Activated CD8-positive, alpha-beta T cell treated with anti-CD3 and anti-CD28 coated beads for 36 hours (primary cell): Measurements from ENCODE around the gene CNPPD1. TPM values are rescaled to one million over a fixed set of nuclear protein-coding genes. Genes with fewer than 3 reads are reported as not detected.

Source experiments
- ATAC-seq: fragments of 200-7000 bp; cut with Tn5 transposase; one replicate; pipeline ENCODE4 v1.10.0; 2021; ENCODE audit warnings: mild to moderate bottlenecking, moderate library complexity
- CTCF ChIA-PET: fragments of 350-600 bp; sonication (Branson Sonifier 250); formaldehyde crosslinking; loops from one replicate; lab custom pipeline; 2021; ENCODE audit warnings: antibody characterized with exemption; lab: Charles Lee
- POLR2A ChIA-PET: fragments of 350-600 bp; sonication (Branson Sonifier 250); formaldehyde crosslinking; loops from one replicate; lab custom pipeline; 2021; ENCODE audit warnings: antibody characterized with exemption; lab: Charles Lee
- DNase-seq: peaks from one replicate; pipeline ENCODE4 v3.0.0-alpha.2; 2020
- H3K27ac Mint-ChIP-seq: one replicate; pipeline ENCODE4 v1.8.0; 2021; ENCODE audit warnings: mild to moderate bottlenecking, mixed read lengths
- H3K27me3 Mint-ChIP-seq: one replicate; pipeline ENCODE4 v1.8.0; 2021; ENCODE audit warnings: mixed read lengths
- H3K36me3 Mint-ChIP-seq: one replicate; pipeline ENCODE4 v1.8.0; 2021; ENCODE audit warnings: low read depth, mixed read lengths
- H3K4me1 Mint-ChIP-seq: one replicate; pipeline ENCODE4 v1.8.0; 2021; ENCODE audit warnings: low read depth, mixed read lengths
- H3K4me3 Mint-ChIP-seq: one replicate; pipeline ENCODE4 v1.8.0; 2021; ENCODE audit warnings: mild to moderate bottlenecking, moderate library complexity, mixed read lengths
- H3K9me3 Mint-ChIP-seq: one replicate; pipeline ENCODE4 v1.8.0; 2021; ENCODE audit warnings: mixed read lengths
- intact Hi-C: fragments of 100-400 bp; cut with micrococcal nuclease; formaldehyde crosslinking; loops from one replicate; pipeline ENCODE4 v1.10.0; 2022
- total RNA-seq, 2 experiments: library from RNA; stranded (reverse); gene quantifications; one replicate each; pipeline ENCODE4 v1.2.3, GENCODE V29; 2021
- TF ChIP-seq, protein P1 (sequence below): fragments of 200-600 bp; IDR thresholded peaks from one replicate; pipeline ENCODE4 v1.8.0; 2022; ENCODE audit warnings: antibody characterized with exemption, mild to moderate bottlenecking

The CNPPD1 gene
- total RNA-seq, 2 experiments from 2014 or later, result 38.6 to 38.7 TPM

DNA sequence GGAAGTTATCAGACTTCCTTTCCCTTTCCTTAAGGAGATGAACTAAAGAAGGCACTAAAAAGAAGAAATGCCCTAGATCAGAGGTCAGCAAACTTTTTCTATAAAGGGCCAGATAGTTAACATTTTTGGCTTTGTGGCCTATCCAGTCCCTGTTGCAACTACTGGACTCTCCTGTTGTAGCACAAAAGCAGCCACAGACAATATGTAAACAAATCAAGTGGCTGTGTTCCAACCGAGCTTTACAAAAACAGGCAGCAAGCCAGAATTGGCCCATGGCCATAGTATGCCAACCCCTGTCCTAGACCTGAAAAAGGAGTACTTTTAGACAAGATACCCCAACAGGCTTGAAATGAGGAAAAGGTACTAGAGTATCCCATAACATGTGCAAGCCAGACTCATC lies 27.1 kb downstream of the CNPPD1 start:
- peaks cover 20% of the 10 kb centered on the region for H3K36me3 Mint-ChIP-seq
- H3K9me3 Mint-ChIP-seq, result no peaks in the 10 kb centered on the region
- no peak for DNase-seq
- ChIA-PET CTCF (interaction anchor here (0.7 to 2.4 kb wide), 4 partner anchors 28 to 170 kb away, joined by 3 to 9 read pairs (median 3); no protein-coding TSS in a partner anchor), POLR2A (interaction anchor here (1.6 kb wide), 1 partner anchor 105 kb away, joined by 3 read pairs; no protein-coding TSS in a partner anchor)
- intact Hi-C loops, result no loop called here
- H3K4me1 Mint-ChIP-seq, result no peaks in the 10 kb centered on the region
- no peaks in the 10 kb centered on the region for H3K27me3 Mint-ChIP-seq
- no peak overlapping the region for H3K27ac Mint-ChIP-seq
- ATAC-seq, result no peak
- H3K4me3 Mint-ChIP-seq, result no peak overlapping the region
- TF ChIP-seq, protein P1, sequence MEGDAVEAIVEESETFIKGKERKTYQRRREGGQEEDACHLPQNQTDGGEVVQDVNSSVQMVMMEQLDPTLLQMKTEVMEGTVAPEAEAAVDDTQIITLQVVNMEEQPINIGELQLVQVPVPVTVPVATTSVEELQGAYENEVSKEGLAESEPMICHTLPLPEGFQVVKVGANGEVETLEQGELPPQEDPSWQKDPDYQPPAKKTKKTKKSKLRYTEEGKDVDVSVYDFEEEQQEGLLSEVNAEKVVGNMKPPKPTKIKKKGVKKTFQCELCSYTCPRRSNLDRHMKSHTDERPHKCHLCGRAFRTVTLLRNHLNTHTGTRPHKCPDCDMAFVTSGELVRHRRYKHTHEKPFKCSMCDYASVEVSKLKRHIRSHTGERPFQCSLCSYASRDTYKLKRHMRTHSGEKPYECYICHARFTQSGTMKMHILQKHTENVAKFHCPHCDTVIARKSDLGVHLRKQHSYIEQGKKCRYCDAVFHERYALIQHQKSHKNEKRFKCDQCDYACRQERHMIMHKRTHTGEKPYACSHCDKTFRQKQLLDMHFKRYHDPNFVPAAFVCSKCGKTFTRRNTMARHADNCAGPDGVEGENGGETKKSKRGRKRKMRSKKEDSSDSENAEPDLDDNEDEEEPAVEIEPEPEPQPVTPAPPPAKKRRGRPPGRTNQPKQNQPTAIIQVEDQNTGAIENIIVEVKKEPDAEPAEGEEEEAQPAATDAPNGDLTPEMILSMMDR, result no peak

DNA sequence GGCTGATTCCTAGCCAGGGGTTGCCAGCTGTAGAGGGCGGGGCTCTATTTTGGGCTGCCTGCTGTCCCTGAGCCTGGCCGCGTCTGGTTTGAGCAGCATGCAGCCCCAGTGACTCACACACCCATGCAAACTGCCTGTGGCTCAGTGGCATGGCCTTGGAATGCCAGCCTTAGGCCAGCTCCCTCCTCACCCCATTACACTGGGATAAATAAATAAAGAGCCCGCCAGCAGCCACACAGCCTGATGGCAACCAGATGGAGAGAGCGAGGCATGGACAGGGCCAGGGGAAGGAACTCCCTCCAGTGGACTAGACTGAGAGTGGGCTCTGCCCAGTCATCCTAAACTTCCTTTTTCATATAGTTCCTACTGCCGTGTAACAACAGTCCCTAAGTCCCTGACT lies 34.4 kb downstream of the CNPPD1 start:
- no peak for DNase-seq
- intact Hi-C loops, result no loop called here
- no peaks in the 10 kb centered on the region for H3K27me3 Mint-ChIP-seq
- H3K4me3 Mint-ChIP-seq, result no peak overlapping the region
- peaks cover 43% of the 10 kb centered on the region for H3K36me3 Mint-ChIP-seq
- ATAC-seq, result no peak
- no peaks in the 10 kb centered on the region for H3K4me1 Mint-ChIP-seq
- ChIA-PET CTCF (interaction anchor here (0.6 to 4.9 kb wide), 8 partner anchors 9 to 147 kb away, joined by 3 to 25 read pairs (median 4); no protein-coding TSS in a partner anchor), POLR2A (no interaction called here)
- H3K9me3 Mint-ChIP-seq, result no peaks in the 10 kb centered on the region
- no peak overlapping the region for H3K27ac Mint-ChIP-seq
- TF ChIP-seq, protein P1, result no peak

DNA sequence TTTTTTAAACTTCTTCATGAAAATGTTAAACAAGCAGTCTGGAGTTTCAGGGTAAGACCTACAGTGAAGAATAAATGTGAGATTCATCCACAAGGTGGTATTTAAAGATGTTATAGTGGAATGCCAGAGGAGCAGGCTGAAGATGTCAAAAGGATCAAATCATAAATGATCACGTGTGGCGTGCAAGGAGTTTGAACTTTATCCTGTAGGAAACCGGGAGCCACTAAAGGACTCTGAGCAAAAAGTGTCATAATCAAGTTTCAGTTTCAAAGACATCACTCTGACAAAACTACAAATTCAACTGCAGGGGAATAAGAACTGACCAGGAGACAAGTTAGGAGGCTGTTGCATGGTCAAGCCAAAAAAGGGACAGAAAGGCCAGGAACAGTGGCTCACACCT lies 36.0 kb downstream of the CNPPD1 start:
- Mint-ChIP-seq H3K4me1 (no peaks in the 10 kb centered on the region), H3K36me3 (peaks cover 37% of the 10 kb centered on the region), H3K27ac (no peak overlapping the region), H3K27me3 (no peaks in the 10 kb centered on the region), H3K4me3 (no peak overlapping the region), H3K9me3 (no peaks in the 10 kb centered on the region)
- TF ChIP-seq, protein P1, result no peak
- no peak for ATAC-seq
- POLR2A ChIA-PET, result no interaction called here
- intact Hi-C loops, result no loop called here
- no peak for DNase-seq
- CTCF ChIA-PET, result interaction anchor here (1.4 to 2.0 kb wide), 2 partner anchors 21 to 111 kb away, joined by 4 to 5 read pairs; no protein-coding TSS in a partner anchor

DNA sequence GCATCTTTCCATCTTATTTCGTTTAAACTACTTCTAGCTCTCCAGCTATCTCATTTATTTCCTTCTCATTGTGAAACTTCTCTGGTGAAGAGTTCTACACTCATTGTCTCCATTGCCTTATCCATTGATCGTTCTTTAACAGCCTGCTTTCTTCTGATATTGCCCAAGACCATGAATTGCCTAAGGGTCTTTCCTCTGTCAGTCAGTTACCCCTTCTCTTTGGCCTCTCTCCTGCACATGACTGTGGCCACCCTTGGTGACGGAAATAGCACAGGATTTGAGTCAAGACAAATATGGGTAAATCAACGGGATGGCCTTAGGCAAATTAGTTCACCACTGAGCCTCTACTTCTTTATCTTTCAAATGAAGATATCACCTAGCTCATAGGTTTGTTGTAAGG lies 42.7 kb downstream of the CNPPD1 start:
- no peak overlapping the region for H3K27ac Mint-ChIP-seq
- H3K4me1 Mint-ChIP-seq, result peaks cover 10% of the 10 kb centered on the region
- TF ChIP-seq, protein P1, result no peak

DNA sequence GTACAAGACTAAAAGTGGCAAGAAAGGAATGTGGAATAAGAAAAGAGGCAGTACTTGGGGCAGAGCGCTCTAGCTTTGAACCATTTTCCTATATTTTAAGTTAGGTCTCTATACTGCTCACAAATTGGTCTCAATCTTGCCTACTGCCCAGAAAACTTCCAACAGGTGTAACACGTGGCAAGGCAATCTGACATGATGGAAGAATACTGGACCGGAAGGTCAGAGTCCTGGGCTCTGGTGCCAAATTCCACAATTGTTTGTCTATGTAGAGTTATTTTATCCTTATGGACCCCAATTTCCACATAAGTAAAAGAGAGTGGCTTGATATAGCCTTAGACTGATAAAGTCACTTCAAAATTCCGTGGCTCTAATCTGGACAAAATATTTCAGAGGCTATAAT lies 45.0 kb downstream of the CNPPD1 start:
- intact Hi-C loops, result no loop called here
- H3K4me3 Mint-ChIP-seq, result no peak overlapping the region
- H3K27ac Mint-ChIP-seq, result no peak overlapping the region
- ChIA-PET CTCF (interaction anchor here (1.2 to 6.8 kb wide), 6 partner anchors 12 to 102 kb away, joined by 4 to 55 read pairs (median 11); no protein-coding TSS in a partner anchor), POLR2A (no interaction called here)
- TF ChIP-seq, protein P1, result no peak
- H3K36me3 Mint-ChIP-seq, result no peaks in the 10 kb centered on the region
- ATAC-seq (no peak), DNase-seq (no peak)
- no peaks in the 10 kb centered on the region for H3K9me3 Mint-ChIP-seq
- H3K4me1 Mint-ChIP-seq, result peaks cover 10% of the 10 kb centered on the region
- H3K27me3 Mint-ChIP-seq, result no peaks in the 10 kb centered on the region

More for the DNA sequence above, 42.7 kb downstream of the CNPPD1 start:
- H3K27me3 Mint-ChIP-seq, result no peaks in the 10 kb centered on the region
- H3K36me3 Mint-ChIP-seq, result peaks cover 4% of the 10 kb centered on the region
- no peak for DNase-seq
- no peak for ATAC-seq
- H3K4me3 Mint-ChIP-seq, result no peak overlapping the region
- intact Hi-C loops, result no loop called here
- ChIA-PET CTCF (interaction anchor here (1.2 to 6.8 kb wide), 12 partner anchors 8 to 286 kb away, joined by 3 to 55 read pairs (median 4); partner anchors contain the start of gene NHEJ1), POLR2A (no interaction called here)
- H3K9me3 Mint-ChIP-seq, result no peaks in the 10 kb centered on the region
